Caco-2 (cell line): ENCODE data around the gene NPLOC4. TPM values are rescaled to one million over a fixed set of nuclear protein-coding genes. Genes with fewer than 3 reads are reported as not detected.

Experiments
- BruUV-seq: library from RNA; stranded (reverse); fragments of 400-500 nt; replicated peaks from 2 replicates; lab custom pipeline; 2021; lab: Mats Ljungman, UMichigan
- CTCF ChIA-PET: fragments of 300-600 bp; sonication (Branson Sonifier 250); formaldehyde crosslinking; loops from one replicate; lab custom pipeline; 2022; ENCODE audit warnings: antibody characterized with exemption; lab: Charles Lee
- POLR2A ChIA-PET: fragments of 300-600 bp; sonication (Branson Sonifier 250); formaldehyde crosslinking; loops from one replicate; lab custom pipeline; 2022; ENCODE audit warnings: antibody characterized with exemption; lab: Charles Lee
- DNase-seq, 2 experiments: peaks; one replicate each; pipeline versions ENCODE4 v3.0.0 to v3.0.0-alpha.2; 2020 to 2022
- H3K27me3 ChIP-seq: replicated peaks from 2 replicates; pipeline ENCODE4 v1.6.0; 2011; ENCODE audit warnings: low read length; ENCODE audit not compliant: control insufficient read depth, insufficient read depth
- H3K36me3 ChIP-seq: 2 replicates; pipeline ENCODE4 v1.5.1; 2011; ENCODE audit warnings: low read length; ENCODE audit not compliant: control insufficient read depth, insufficient read depth
- H3K4me1 ChIP-seq: fragments of 250-450 bp; sonication (Bioruptor Pico); 2 replicates; pipeline ENCODE4 v1.5.1; 2020; ENCODE audit warnings: mild to moderate bottlenecking
- H3K4me3 ChIP-seq: 2 replicates; pipeline ENCODE4 v1.5.1; 2011; ENCODE audit warnings: low read depth, mild to moderate bottlenecking, control low read depth, low read length
- H3K9me3 ChIP-seq: fragments of 250-450 bp; sonication (Bioruptor Pico); 2 replicates; pipeline ENCODE4 v1.5.1; 2020; ENCODE audit warnings: mild to moderate bottlenecking, moderate library complexity
- H3K27ac Mint-ChIP-seq: one replicate; pipeline ENCODE4 v1.8.0; 2022; ENCODE audit warnings: mixed read lengths; ENCODE audit not compliant: unreplicated experiment
- H3K27me3 Mint-ChIP-seq: one replicate; pipeline ENCODE4 v1.8.0; 2022; ENCODE audit warnings: mixed read lengths; ENCODE audit not compliant: insufficient read depth, unreplicated experiment
- H3K36me3 Mint-ChIP-seq: one replicate; pipeline ENCODE4 v1.8.0; 2022; ENCODE audit warnings: mild to moderate bottlenecking, mixed read lengths; ENCODE audit not compliant: insufficient read depth, unreplicated experiment
- H3K4me1 Mint-ChIP-seq: one replicate; pipeline ENCODE4 v1.8.0; 2022; ENCODE audit warnings: low read depth, mixed read lengths; ENCODE audit not compliant: unreplicated experiment
- H3K4me3 Mint-ChIP-seq: one replicate; pipeline ENCODE4 v1.8.0; 2022; ENCODE audit warnings: mild to moderate bottlenecking, moderate library complexity, mixed read lengths; ENCODE audit not compliant: unreplicated experiment
- H3K9me3 Mint-ChIP-seq: one replicate; pipeline ENCODE4 v1.8.0; 2022; ENCODE audit warnings: mixed read lengths; ENCODE audit not compliant: unreplicated experiment
- intact Hi-C: fragments of 100-400 bp; cut with micrococcal nuclease; formaldehyde crosslinking; loops from one replicate; pipeline ENCODE4 v1.10.0; 2022; ENCODE audit not compliant: unreplicated experiment
- total RNA-seq: library from RNA; stranded (reverse); gene quantifications from 2 replicates; pipeline ENCODE4 v1.2.3, GENCODE V29; 2022
- TF ChIP-seq, protein P1 (sequence below), 2 experiments: fragments of 200-600 bp in 1 of 2; IDR thresholded peaks; 1 replicate in 1 of 2; 2 replicates in 1 of 2; pipeline versions ENCODE4 v1.5.1 to v1.8.0; 2011 to 2022; ENCODE audit warnings: antibody characterized with exemption in 1 of 2, control low read depth in 1 of 2, inconsistent platforms in 1 of 2, low read depth in 1 of 2, low read length in 1 of 2, mild to moderate bottlenecking in 1 of 2, moderate library complexity in 1 of 2; ENCODE audit not compliant: insufficient read depth in 1 of 2, severe bottlenecking in 1 of 2, unreplicated experiment in 1 of 2

NPLOC4 gene
- total RNA-seq, 1 experiment from 2014 or later, result 139 TPM

DNA sequence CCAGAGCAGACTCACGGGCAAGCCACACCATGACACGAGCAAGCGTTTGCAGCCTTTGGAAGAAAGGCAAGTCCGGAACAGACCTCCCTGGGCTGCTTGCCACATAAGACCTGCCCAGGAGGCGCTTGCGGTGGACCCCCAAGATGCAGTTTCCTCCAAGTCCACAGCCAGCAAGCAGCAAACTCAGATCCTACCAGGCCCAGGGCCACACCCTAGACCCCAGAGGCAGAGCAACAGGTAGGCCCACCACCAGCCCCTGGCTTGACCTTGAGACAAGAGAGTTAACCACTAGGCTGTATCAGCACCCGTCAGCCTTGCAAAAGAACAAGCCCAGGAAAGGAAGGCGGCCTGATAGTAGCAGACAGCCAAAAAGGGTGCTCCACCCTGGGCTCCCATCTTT lies 87.1 kb downstream of the NPLOC4 start:
- no peaks in the 10 kb centered on the region for H3K9me3 ChIP-seq

DNA sequence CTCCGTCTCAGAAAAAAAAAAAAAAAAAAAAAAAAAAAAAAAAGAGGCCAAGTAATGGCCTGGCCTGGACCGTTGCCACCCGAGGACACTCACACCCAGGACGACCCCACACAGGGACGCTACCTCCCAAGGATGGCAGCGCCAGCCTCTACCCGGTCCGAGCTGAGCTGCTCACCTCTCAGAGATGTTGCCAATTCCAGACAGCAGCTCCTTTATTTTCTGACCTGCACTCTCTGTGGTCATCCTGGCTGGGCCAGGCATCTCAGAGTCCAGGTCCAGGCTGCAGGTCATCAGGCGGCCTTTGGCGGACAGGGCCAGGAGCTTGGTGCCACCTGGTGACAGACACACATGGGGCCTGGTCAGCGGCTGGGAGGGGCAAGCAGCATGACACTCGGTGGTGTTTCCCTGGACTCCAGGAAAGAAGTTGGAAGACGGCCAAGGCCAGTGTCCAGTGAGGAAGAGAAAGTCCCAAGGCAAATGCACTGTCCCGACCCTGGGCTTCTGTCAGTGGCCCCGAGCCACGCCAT lies 87.8 kb downstream of the NPLOC4 start:
- POLR2A ChIA-PET, result no interaction called here
- H3K4me3 Mint-ChIP-seq, result no peak overlapping the region
- BruUV-seq, result no TSS peak
- peaks cover 4% of the 10 kb centered on the region for H3K4me1 Mint-ChIP-seq
- H3K27me3 ChIP-seq, result no peaks in the 10 kb centered on the region
- no peak for DNase-seq
- peaks cover 3% of the 10 kb centered on the region for H3K36me3 ChIP-seq
- H3K9me3 ChIP-seq, result no peaks in the 10 kb centered on the region
- peaks cover 67% of the 10 kb centered on the region for H3K36me3 Mint-ChIP-seq
- no peak overlapping the region for H3K4me3 ChIP-seq
- H3K4me1 ChIP-seq, result no peaks in the 10 kb centered on the region
- no peak overlapping the region for H3K27ac Mint-ChIP-seq
- no peaks in the 10 kb centered on the region for H3K27me3 Mint-ChIP-seq
- CTCF ChIA-PET, result no interaction called here
- TF ChIP-seq, protein P1, sequence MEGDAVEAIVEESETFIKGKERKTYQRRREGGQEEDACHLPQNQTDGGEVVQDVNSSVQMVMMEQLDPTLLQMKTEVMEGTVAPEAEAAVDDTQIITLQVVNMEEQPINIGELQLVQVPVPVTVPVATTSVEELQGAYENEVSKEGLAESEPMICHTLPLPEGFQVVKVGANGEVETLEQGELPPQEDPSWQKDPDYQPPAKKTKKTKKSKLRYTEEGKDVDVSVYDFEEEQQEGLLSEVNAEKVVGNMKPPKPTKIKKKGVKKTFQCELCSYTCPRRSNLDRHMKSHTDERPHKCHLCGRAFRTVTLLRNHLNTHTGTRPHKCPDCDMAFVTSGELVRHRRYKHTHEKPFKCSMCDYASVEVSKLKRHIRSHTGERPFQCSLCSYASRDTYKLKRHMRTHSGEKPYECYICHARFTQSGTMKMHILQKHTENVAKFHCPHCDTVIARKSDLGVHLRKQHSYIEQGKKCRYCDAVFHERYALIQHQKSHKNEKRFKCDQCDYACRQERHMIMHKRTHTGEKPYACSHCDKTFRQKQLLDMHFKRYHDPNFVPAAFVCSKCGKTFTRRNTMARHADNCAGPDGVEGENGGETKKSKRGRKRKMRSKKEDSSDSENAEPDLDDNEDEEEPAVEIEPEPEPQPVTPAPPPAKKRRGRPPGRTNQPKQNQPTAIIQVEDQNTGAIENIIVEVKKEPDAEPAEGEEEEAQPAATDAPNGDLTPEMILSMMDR (IDR thresholded peaks at IDR 0.05; ENCODE audit: insufficient read depth in 1 of 2, low read depth in 1 of 2, low read length in 1 of 2, severe bottlenecking in 1 of 2, unreplicated experiment in 1 of 2), result no peak
- intact Hi-C loops, result no loop called here
- H3K9me3 Mint-ChIP-seq, result no peaks in the 10 kb centered on the region

More for the DNA sequence above, 87.1 kb downstream of the NPLOC4 start:
- intact Hi-C loops, result no loop called here
- Mint-ChIP-seq H3K4me1 (peaks cover 6% of the 10 kb centered on the region), H3K9me3 (no peaks in the 10 kb centered on the region), H3K27ac (no peak overlapping the region), H3K27me3 (no peaks in the 10 kb centered on the region), H3K36me3 (peaks cover 74% of the 10 kb centered on the region), H3K4me3 (peak overlapping the region; percentile 90)
- BruUV-seq, result no TSS peak
- Histone ChIP-seq H3K27me3 (no peaks in the 10 kb centered on the region), H3K4me1 (no peaks in the 10 kb centered on the region), H3K36me3 (peaks cover 3% of the 10 kb centered on the region), H3K4me3 (no peak overlapping the region)
- ChIA-PET POLR2A (no interaction called here), CTCF (no interaction called here)
- TF ChIP-seq, protein P1 (IDR thresholded peaks at IDR 0.05; ENCODE audit: insufficient read depth in 1 of 2, low read depth in 1 of 2, low read length in 1 of 2, severe bottlenecking in 1 of 2, unreplicated experiment in 1 of 2), result no peak
- no peak for DNase-seq

DNA sequence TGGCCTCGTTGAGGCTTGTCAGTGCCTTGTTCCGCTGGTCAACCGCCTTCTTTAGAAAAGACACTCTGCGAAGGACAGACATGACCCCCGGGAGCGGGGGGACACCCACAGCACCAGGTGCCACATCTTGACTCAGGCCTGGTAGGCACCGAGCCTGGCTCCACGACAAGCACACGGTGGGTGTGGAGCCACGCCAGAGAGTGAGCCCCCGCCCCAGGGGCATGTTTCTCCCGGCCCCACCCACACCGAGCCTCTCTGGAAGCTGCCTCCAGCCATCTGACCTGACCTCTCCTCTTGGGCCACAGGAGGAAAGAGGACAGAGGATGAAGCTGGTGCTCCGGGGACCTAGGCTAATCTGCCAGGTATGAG lies 89.3 kb downstream of the NPLOC4 start:
- DNase-seq, result no peak
- ChIA-PET POLR2A (no interaction called here), CTCF (no interaction called here)
- Mint-ChIP-seq H3K27ac (no peak overlapping the region), H3K36me3 (peaks cover 52% of the 10 kb centered on the region), H3K27me3 (no peaks in the 10 kb centered on the region), H3K4me3 (no peak overlapping the region), H3K4me1 (no peaks in the 10 kb centered on the region), H3K9me3 (no peaks in the 10 kb centered on the region)
- Histone ChIP-seq H3K4me1 (no peaks in the 10 kb centered on the region), H3K27me3 (no peaks in the 10 kb centered on the region), H3K4me3 (no peak overlapping the region), H3K9me3 (no peaks in the 10 kb centered on the region), H3K36me3 (peaks cover 3% of the 10 kb centered on the region)
- no TSS peak for BruUV-seq
- intact Hi-C loops, result no loop called here
- TF ChIP-seq, protein P1 (IDR thresholded peaks at IDR 0.05; ENCODE audit: insufficient read depth in 1 of 2, low read depth in 1 of 2, low read length in 1 of 2, severe bottlenecking in 1 of 2, unreplicated experiment in 1 of 2), result no peak
